MM.1S (cell line): ENCODE data around the gene GPAT3.

Experiments
- DNase-seq: peaks from one replicate; pipeline ENCODE4 v3.0.0-alpha.2; 2015
- H2AFZ ChIP-seq: fragments of 300-600 bp; sonication (generic); 2 replicates; pipeline ENCODE4 v1.6.0; 2016; ENCODE audit warnings: antibody characterized with exemption, low read length
- H3F3A ChIP-seq: fragments of 300-600 bp; sonication (generic); 2 replicates; pipeline ENCODE4 v1.6.1; 2016; ENCODE audit warnings: mild to moderate bottlenecking, antibody characterized with exemption, low read length, moderate library complexity, mixed read lengths; ENCODE audit not compliant: insufficient read depth
- H3K27ac ChIP-seq: fragments of 300-600 bp; sonication (generic); 2 replicates; pipeline ENCODE4 v1.5.1; 2016; ENCODE audit warnings: mild to moderate bottlenecking, low read length
- H3K27me3 ChIP-seq: fragments of 300-600 bp; sonication (generic); replicated peaks from 2 replicates; pipeline ENCODE4 v1.6.0; 2016; ENCODE audit warnings: low read length; ENCODE audit not compliant: insufficient read depth
- H3K36me3 ChIP-seq: fragments of 300-600 bp; sonication (generic); replicated peaks from 2 replicates; pipeline ENCODE4 v1.6.1; 2016; ENCODE audit warnings: mild to moderate bottlenecking, low read length, mixed read lengths; ENCODE audit not compliant: insufficient read depth
- H3K4me1 ChIP-seq: fragments of 300-600 bp; sonication (generic); 2 replicates; pipeline ENCODE4 v1.6.1; 2016; ENCODE audit warnings: low read length, mixed read lengths
- H3K4me2 ChIP-seq: fragments of 300-600 bp; sonication (generic); 2 replicates; pipeline ENCODE4 v1.6.0; 2016; ENCODE audit warnings: low read depth, low read length
- H3K4me3 ChIP-seq: fragments of 300-600 bp; sonication (generic); 2 replicates; pipeline ENCODE4 v1.5.1; 2016; ENCODE audit warnings: low read length, mixed read lengths
- H3K79me2 ChIP-seq: fragments of 300-600 bp; sonication (generic); 2 replicates; pipeline ENCODE4 v1.6.1; 2016; ENCODE audit warnings: mixed run types, low read length, mixed read lengths
- H3K9ac ChIP-seq: fragments of 300-600 bp; sonication (generic); 2 replicates; pipeline ENCODE4 v1.6.1; 2016; ENCODE audit warnings: low read length, mixed read lengths
- H3K9me2 ChIP-seq: fragments of 300-600 bp; sonication (generic); replicated peaks from 2 replicates; pipeline ENCODE4 v1.6.1; 2016; ENCODE audit warnings: mild to moderate bottlenecking, low read length, mixed read lengths; ENCODE audit not compliant: insufficient read depth
- H3K9me3 ChIP-seq: fragments of 300-600 bp; sonication (generic); replicated peaks from 2 replicates; pipeline ENCODE4 v1.6.1; 2016; ENCODE audit warnings: mild to moderate bottlenecking, low read length, mixed read lengths; ENCODE audit not compliant: insufficient read depth
- H4K20me1 ChIP-seq: fragments of 300-600 bp; sonication (generic); 2 replicates; pipeline ENCODE4 v1.6.1; 2016; ENCODE audit warnings: mild to moderate bottlenecking, low read length, moderate library complexity, mixed read lengths; ENCODE audit not compliant: insufficient read depth
- EZH2 ChIP-seq: fragments of 300-600 bp; sonication (generic); optimal IDR thresholded peaks from 2 replicates; pipeline ENCODE3; 2017; ENCODE audit warnings: low read depth, mild to moderate bottlenecking, antibody characterized with exemption, low read length, mixed read lengths
- EZH2phosphoT487 ChIP-seq: fragments of 300-600 bp; sonication (generic); IDR thresholded peaks from 2 replicates; pipeline ENCODE4 v1.6.1; 2018; ENCODE audit warnings: antibody characterized with exemption, low read length
- TF ChIP-seq, protein P1 (sequence below): fragments of 300-600 bp; sonication (generic); IDR thresholded peaks from 2 replicates; pipeline ENCODE4 v1.5.1; 2016; ENCODE audit warnings: antibody characterized with exemption, low read length, mixed read lengths

The GPAT3 gene

DNA sequence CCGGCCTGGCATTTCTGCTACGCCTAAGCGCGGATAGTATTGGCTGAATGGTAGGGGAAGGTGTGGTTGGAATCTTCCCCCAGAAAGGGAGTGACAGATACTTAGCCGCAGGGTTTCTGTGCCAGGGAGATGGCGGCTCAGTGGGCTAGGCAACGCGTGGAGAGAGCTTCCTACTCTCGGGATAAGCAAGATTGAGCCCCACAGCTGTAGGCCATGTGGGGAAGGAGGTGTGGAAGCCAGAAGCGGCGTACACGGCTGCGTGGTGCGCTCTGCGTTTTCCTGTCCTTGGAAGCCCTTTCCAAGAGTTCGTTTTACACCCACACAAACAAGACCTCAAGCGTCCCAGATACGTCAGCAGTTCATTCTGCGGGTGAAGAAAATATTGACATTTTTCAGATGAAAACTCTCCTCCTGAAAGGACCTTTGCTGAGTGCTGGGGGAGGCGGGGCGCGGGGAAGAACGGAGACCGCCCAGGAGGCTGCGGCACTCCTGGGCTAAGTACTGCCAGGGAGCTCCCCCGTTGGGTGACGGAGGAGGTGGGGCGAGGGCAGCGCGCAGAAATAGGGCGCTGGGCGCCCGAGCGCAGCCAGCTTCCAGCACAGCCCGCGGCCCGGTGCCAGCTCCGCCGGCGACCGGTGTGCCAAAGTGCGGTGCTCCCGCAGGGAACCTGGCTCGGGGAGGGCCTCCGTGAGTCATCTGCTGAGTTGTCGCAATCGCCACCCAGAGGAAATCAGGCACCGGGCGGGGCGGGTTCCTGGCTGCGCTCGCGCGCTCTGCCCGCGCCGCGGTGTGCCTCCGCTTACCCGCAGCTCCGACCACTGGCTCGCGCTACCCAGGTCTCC, at the start of gene GPAT3:
TSS of gene GPAT3 (plus strand) at position 589 of the 842 bp plus-strand sequence. CDS start 515 bp downstream, outside the sequence.
- Histone ChIP-seq H3K27me3 (no peaks in the 10 kb centered on the region; the same call in 1 of the 2 replicates), H3K4me1 (0 out of 2 replicates have a peak, but pooled peaks cover 3% of the 10 kb centered on the region), H3K9me3 (no peaks in the 10 kb centered on the region), H3K27ac (no peak within 1 kb of the TSS), H3K79me2 (no peaks in the 10 kb centered on the region), H3K9me2 (no peaks in the 10 kb centered on the region), H3F3A (0 out of 2 replicates have a peak, but pooled peaks cover 5% of the 10 kb centered on the region), H3K9ac (peak within 1 kb of the TSS; percentile 22; the same call in 1 of the 2 replicates), H3K4me3 (peak within 1 kb of the TSS; percentile 78), H3K4me2 (peak within 1 kb of the TSS; percentile 94), H4K20me1 (no peaks in the 10 kb centered on the region), H2AFZ (peak within 1 kb of the TSS; percentile 81), H3K36me3 (no peaks in the 10 kb centered on the region)
- peak; percentile 55 for DNase-seq
- no peak for TF ChIP-seq EZH2phosphoT487
- no peak for TF ChIP-seq EZH2
- TF ChIP-seq, protein P1, sequence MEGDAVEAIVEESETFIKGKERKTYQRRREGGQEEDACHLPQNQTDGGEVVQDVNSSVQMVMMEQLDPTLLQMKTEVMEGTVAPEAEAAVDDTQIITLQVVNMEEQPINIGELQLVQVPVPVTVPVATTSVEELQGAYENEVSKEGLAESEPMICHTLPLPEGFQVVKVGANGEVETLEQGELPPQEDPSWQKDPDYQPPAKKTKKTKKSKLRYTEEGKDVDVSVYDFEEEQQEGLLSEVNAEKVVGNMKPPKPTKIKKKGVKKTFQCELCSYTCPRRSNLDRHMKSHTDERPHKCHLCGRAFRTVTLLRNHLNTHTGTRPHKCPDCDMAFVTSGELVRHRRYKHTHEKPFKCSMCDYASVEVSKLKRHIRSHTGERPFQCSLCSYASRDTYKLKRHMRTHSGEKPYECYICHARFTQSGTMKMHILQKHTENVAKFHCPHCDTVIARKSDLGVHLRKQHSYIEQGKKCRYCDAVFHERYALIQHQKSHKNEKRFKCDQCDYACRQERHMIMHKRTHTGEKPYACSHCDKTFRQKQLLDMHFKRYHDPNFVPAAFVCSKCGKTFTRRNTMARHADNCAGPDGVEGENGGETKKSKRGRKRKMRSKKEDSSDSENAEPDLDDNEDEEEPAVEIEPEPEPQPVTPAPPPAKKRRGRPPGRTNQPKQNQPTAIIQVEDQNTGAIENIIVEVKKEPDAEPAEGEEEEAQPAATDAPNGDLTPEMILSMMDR, result no peak

- Histone ChIP-seq H3K9me2 (no peaks in the 10 kb centered on the region), H3K4me2 (no peak overlapping the region), H2AFZ (no peak overlapping the region), H4K20me1 (no peaks in the 10 kb centered on the region), H3K9me3 (no peaks in the 10 kb centered on the region), H3K27ac (no peak overlapping the region), H3F3A (peaks cover 6% of the 10 kb centered on the region; the same call in 1 of the 2 replicates), H3K27me3 (no peaks in the 10 kb centered on the region), H3K4me1 (peaks cover 11% of the 10 kb centered on the region; the same call in 1 of the 2 replicates), H3K36me3 (no peaks in the 10 kb centered on the region), H3K9ac (no peak overlapping the region), H3K79me2 (no peaks in the 10 kb centered on the region), H3K4me3 (no peak overlapping the region)
- no peak for TF ChIP-seq EZH2
- TF ChIP-seq, protein P1, result no peak
- no peak for TF ChIP-seq EZH2phosphoT487
- DNase-seq, result no peak
Observed at GRCh38 chr4:83486457-83487129, 49.3 kb upstream of the GPAT3 start.

GRCh38 chr4:83489711-83490326, 46.1 kb upstream of the GPAT3 start:
- H3K79me2 ChIP-seq, result no peaks in the 10 kb centered on the region
- H3K4me3 ChIP-seq, result no peak overlapping the region
- H3K9me3 ChIP-seq, result no peaks in the 10 kb centered on the region
- no peaks in the 10 kb centered on the region for H3K36me3 ChIP-seq
- H3K9ac ChIP-seq, result no peak overlapping the region
- TF ChIP-seq EZH2phosphoT487 (no peak), EZH2 (no peak)
- TF ChIP-seq, protein P1, result no peak; the same call in 1 of the 2 replicates
- no peak overlapping the region for H3K4me2 ChIP-seq
- H3K27ac ChIP-seq, result no peak overlapping the region
- DNase-seq, result no peak
- no peaks in the 10 kb centered on the region for H3K9me2 ChIP-seq
- no peaks in the 10 kb centered on the region for H4K20me1 ChIP-seq
- H3K4me1 ChIP-seq, result peaks cover 6% of the 10 kb centered on the region; the same call in 1 of the 2 replicates
- H3F3A ChIP-seq, result peaks cover under 1% of the 10 kb centered on the region; the same call in 1 of the 2 replicates
- no peak overlapping the region for H2AFZ ChIP-seq
- no peaks in the 10 kb centered on the region for H3K27me3 ChIP-seq
